PC-3 (cell line): Measurements from ENCODE around the gene ACOXL. TPM values are rescaled to one million over a fixed set of nuclear protein-coding genes. Genes with fewer than 3 reads are reported as not detected.

Experiments used
- ATAC-seq: fragments of 200-7000 bp; cut with Tn5 transposase; 2 replicates; pipeline ENCODE4 v1.9.1; 2020; ENCODE audit warnings: mild to moderate bottlenecking, moderate library complexity
- BruUV-seq: library from RNA; stranded (reverse); fragments of 400-500 nt; replicated peaks from 2 replicates; lab custom pipeline; 2021; lab: Mats Ljungman, UMichigan
- CTCF ChIA-PET: fragments of 300-600 bp; sonication (Branson Sonifier 250); formaldehyde crosslinking; loops from one replicate; lab custom pipeline; 2022; ENCODE audit warnings: antibody characterized with exemption; lab: Charles Lee
- POLR2A ChIA-PET: fragments of 300-600 bp; sonication (Branson Sonifier 250); formaldehyde crosslinking; loops from one replicate; lab custom pipeline; 2022; ENCODE audit warnings: antibody characterized with exemption; ENCODE audit not compliant: unreplicated experiment; lab: Charles Lee
- DNase-seq: peaks from one replicate; pipeline ENCODE4 v3.0.0-alpha.2; 2015
- H2AFZ ChIP-seq: fragments of 300-600 bp; sonication (generic); 2 replicates; pipeline ENCODE4 v1.6.0; 2016; ENCODE audit warnings: antibody characterized with exemption, low read length
- H3F3A ChIP-seq: fragments of 300-600 bp; sonication (generic); one replicate; pipeline ENCODE4 v1.6.0; 2017; ENCODE audit warnings: antibody characterized with exemption, low read length, control low read depth, mild to moderate bottlenecking; ENCODE audit not compliant: unreplicated experiment
- H3K27ac ChIP-seq: fragments of 300-600 bp; sonication (generic); 2 replicates; pipeline ENCODE4 v1.5.1; 2016; ENCODE audit warnings: mild to moderate bottlenecking, low read length
- H3K27me3 ChIP-seq: fragments of 300-600 bp; sonication (generic); 2 replicates; pipeline ENCODE4 v1.6.1; 2016; ENCODE audit warnings: low read length, mixed read lengths
- H3K36me3 ChIP-seq: fragments of 300-600 bp; sonication (generic); 2 replicates; pipeline ENCODE4 v1.6.1; 2016; ENCODE audit warnings: low read depth, mixed run types, low read length, mixed read lengths
- H3K4me1 ChIP-seq: fragments of 300-600 bp; sonication (generic); 2 replicates; pipeline ENCODE4 v1.5.1; 2016; ENCODE audit warnings: low read length; ENCODE audit not compliant: insufficient read depth
- H3K4me2 ChIP-seq: fragments of 300-600 bp; sonication (generic); 2 replicates; pipeline ENCODE4 v1.6.0; 2016; ENCODE audit warnings: low read length
- H3K4me3 ChIP-seq: fragments of 300-600 bp; sonication (generic); 2 replicates; pipeline ENCODE4 v1.5.1; 2016; ENCODE audit warnings: mild to moderate bottlenecking, low read length, mixed read lengths
- H3K79me2 ChIP-seq: fragments of 300-600 bp; sonication (generic); 2 replicates; pipeline ENCODE4 v1.6.1; 2017; ENCODE audit warnings: low read length, mixed read lengths
- H3K9ac ChIP-seq: fragments of 300-600 bp; sonication (generic); 2 replicates; pipeline ENCODE4 v1.6.0; 2016; ENCODE audit warnings: mild to moderate bottlenecking, low read length
- H3K9me2 ChIP-seq: fragments of 300-600 bp; sonication (generic); replicated peaks from 2 replicates; pipeline ENCODE4 v1.6.1; 2016; ENCODE audit warnings: mixed run types, low read length, mixed read lengths
- H3K9me3 ChIP-seq: fragments of 300-600 bp; sonication (generic); 2 replicates; pipeline ENCODE4 v1.6.1; 2016; ENCODE audit warnings: low read length, mixed read lengths
- H4K20me1 ChIP-seq: fragments of 300-600 bp; sonication (generic); 2 replicates; pipeline ENCODE4 v1.6.1; 2016; ENCODE audit warnings: low read length, mixed read lengths
- EZH2 ChIP-seq: fragments of 300-600 bp; sonication (generic); IDR thresholded peaks from one replicate; pipeline ENCODE4 v1.6.1; 2017; ENCODE audit warnings: antibody characterized with exemption, mild to moderate bottlenecking, low read length; ENCODE audit not compliant: unreplicated experiment
- EZH2phosphoT487 ChIP-seq: fragments of 300-600 bp; sonication (generic); IDR thresholded peaks from 2 replicates; pipeline ENCODE4 v1.6.1; 2018; ENCODE audit warnings: mild to moderate bottlenecking, antibody characterized with exemption, low read length, borderline replicate concordance
- intact Hi-C: fragments of 100-400 bp; cut with micrococcal nuclease; formaldehyde crosslinking; loops from 2 replicates; pipeline ENCODE4 v1.9.0; 2023
- total RNA-seq: library from RNA; depleted of rRNA; stranded (reverse); fragments of >200 nt; gene quantifications from 2 replicates; pipeline ENCODE4 v1.2.3, GENCODE V29; 2014
- TF ChIP-seq, protein P1 (sequence below): fragments of 300-600 bp; sonication (generic); conservative IDR thresholded peaks from 2 replicates; pipeline ENCODE4 v1.5.1; 2017; ENCODE audit warnings: antibody characterized with exemption, low read depth, mild to moderate bottlenecking, low read length

The ACOXL gene
- total RNA-seq, 1 experiment from 2014 or later: 16.3 TPM

- DNase-seq (no peak), ATAC-seq (no peak)
- Histone ChIP-seq H3K4me3 (no peak overlapping the region), H3K4me1 (peaks cover 15% of the 10 kb centered on the region), H3F3A (no peaks in the 10 kb centered on the region), H3K27ac (no peak overlapping the region), H3K36me3 (0 out of 2 replicates have a peak, but pooled peaks cover 2% of the 10 kb centered on the region), H2AFZ (no peak overlapping the region), H4K20me1 (no peaks in the 10 kb centered on the region), H3K4me2 (no peak overlapping the region), H3K9ac (no peak overlapping the region), H3K9me2 (no peaks in the 10 kb centered on the region), H3K27me3 (no peaks in the 10 kb centered on the region), H3K9me3 (no peaks in the 10 kb centered on the region), H3K79me2 (no peaks in the 10 kb centered on the region)
- POLR2A ChIA-PET: no interaction called here
- intact Hi-C loops: no loop called here
- CTCF ChIA-PET: no interaction called here
- BruUV-seq: no TSS peak
- TF ChIP-seq EZH2phosphoT487 (no peak), EZH2 (no peak)
- TF ChIP-seq, protein P1, sequence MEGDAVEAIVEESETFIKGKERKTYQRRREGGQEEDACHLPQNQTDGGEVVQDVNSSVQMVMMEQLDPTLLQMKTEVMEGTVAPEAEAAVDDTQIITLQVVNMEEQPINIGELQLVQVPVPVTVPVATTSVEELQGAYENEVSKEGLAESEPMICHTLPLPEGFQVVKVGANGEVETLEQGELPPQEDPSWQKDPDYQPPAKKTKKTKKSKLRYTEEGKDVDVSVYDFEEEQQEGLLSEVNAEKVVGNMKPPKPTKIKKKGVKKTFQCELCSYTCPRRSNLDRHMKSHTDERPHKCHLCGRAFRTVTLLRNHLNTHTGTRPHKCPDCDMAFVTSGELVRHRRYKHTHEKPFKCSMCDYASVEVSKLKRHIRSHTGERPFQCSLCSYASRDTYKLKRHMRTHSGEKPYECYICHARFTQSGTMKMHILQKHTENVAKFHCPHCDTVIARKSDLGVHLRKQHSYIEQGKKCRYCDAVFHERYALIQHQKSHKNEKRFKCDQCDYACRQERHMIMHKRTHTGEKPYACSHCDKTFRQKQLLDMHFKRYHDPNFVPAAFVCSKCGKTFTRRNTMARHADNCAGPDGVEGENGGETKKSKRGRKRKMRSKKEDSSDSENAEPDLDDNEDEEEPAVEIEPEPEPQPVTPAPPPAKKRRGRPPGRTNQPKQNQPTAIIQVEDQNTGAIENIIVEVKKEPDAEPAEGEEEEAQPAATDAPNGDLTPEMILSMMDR: no peak
Observed at GRCh38 chr2:111005307-111005706, 272.9 kb downstream of the ACOXL start.

GRCh38 chr2:111005821-111006220 is 273.4 kb downstream of the ACOXL start:
- no peaks in the 10 kb centered on the region for H3K9me3 ChIP-seq
- no peak overlapping the region for H3K4me3 ChIP-seq
- H3K9ac ChIP-seq: no peak overlapping the region
- H3K36me3 ChIP-seq: 0 out of 2 replicates have a peak, but pooled peaks cover 2% of the 10 kb centered on the region
- intact Hi-C loops: no loop called here
- no peak overlapping the region for H2AFZ ChIP-seq
- TF ChIP-seq EZH2 (no peak), EZH2phosphoT487 (no peak)
- TF ChIP-seq, protein P1: no peak
- no peaks in the 10 kb centered on the region for H3K9me2 ChIP-seq
- ATAC-seq (no peak), DNase-seq (no peak)
- H3K4me1 ChIP-seq: peaks cover 15% of the 10 kb centered on the region
- no TSS peak for BruUV-seq
- POLR2A ChIA-PET: no interaction called here
- CTCF ChIA-PET: no interaction called here
- H3K79me2 ChIP-seq: no peaks in the 10 kb centered on the region
- no peaks in the 10 kb centered on the region for H3F3A ChIP-seq
- H4K20me1 ChIP-seq: no peaks in the 10 kb centered on the region
- H3K27me3 ChIP-seq: no peaks in the 10 kb centered on the region
- H3K27ac ChIP-seq: no peak overlapping the region
- no peak overlapping the region for H3K4me2 ChIP-seq

- no peaks in the 10 kb centered on the region for H3K27me3 ChIP-seq
- intact Hi-C loops: no loop called here
Observed at GRCh38 chr2:111007757-111008688, 275.6 kb downstream of the ACOXL start.

More at GRCh38 chr2:111007757-111008688, 275.6 kb downstream of the ACOXL start:
- BruUV-seq: no TSS peak
- H3K79me2 ChIP-seq: no peaks in the 10 kb centered on the region
- H3K4me3 ChIP-seq: no peak overlapping the region; the same call in 1 of the 2 replicates
- 0 out of 2 replicates have a peak, but pooled peaks cover 2% of the 10 kb centered on the region for H3K36me3 ChIP-seq
- H3K4me1 ChIP-seq: peaks cover 15% of the 10 kb centered on the region
- no peak for TF ChIP-seq EZH2
- TF ChIP-seq, protein P1: no peak
- peak overlapping the region; percentile 42 for H3K9ac ChIP-seq
- ChIA-PET CTCF (no interaction called here), POLR2A (interaction anchor here (0.6 kb wide), 1 partner anchor 113 kb away, joined by 3 read pairs; the partner anchor contains the start of gene BCL2L11)
- peak overlapping the region; percentile 90 for H3K27ac ChIP-seq
- H4K20me1 ChIP-seq: no peaks in the 10 kb centered on the region
- H3F3A ChIP-seq: no peaks in the 10 kb centered on the region
- no peaks in the 10 kb centered on the region for H3K9me3 ChIP-seq
- ATAC-seq (peak; percentile 99), DNase-seq (peak; percentile 74)
- H3K4me2 ChIP-seq: peak overlapping the region; percentile 29
- no peaks in the 10 kb centered on the region for H3K9me2 ChIP-seq
- peak overlapping the region; percentile 5; the same call in 1 of the 2 replicates for H2AFZ ChIP-seq
